ENCODE results near the gene PSPC1.

DNA sequence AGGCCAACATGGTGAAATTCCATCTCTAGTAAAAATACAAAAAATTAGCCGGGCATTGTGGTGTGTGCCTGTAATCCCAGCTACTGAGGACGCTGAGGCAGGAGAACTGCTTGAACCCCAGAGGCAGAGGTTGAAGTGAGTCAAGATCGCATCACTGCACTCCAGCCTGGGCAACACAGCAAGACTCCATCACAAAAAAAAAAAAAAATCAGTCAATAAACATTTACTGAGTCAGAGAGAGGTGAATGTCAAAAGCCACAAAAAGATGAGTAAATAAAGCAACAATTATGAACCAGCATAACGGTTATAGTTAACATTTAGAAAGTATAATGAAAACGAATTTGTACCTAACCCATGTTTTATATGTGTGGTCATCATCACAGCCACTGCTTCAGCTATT lies 23.1 kb downstream of the PSPC1 start:
- no peak for TF ChIP-seq POLR2A (IDR thresholded peaks at IDR 0.05)
- TF ChIP-seq, protein P1, sequence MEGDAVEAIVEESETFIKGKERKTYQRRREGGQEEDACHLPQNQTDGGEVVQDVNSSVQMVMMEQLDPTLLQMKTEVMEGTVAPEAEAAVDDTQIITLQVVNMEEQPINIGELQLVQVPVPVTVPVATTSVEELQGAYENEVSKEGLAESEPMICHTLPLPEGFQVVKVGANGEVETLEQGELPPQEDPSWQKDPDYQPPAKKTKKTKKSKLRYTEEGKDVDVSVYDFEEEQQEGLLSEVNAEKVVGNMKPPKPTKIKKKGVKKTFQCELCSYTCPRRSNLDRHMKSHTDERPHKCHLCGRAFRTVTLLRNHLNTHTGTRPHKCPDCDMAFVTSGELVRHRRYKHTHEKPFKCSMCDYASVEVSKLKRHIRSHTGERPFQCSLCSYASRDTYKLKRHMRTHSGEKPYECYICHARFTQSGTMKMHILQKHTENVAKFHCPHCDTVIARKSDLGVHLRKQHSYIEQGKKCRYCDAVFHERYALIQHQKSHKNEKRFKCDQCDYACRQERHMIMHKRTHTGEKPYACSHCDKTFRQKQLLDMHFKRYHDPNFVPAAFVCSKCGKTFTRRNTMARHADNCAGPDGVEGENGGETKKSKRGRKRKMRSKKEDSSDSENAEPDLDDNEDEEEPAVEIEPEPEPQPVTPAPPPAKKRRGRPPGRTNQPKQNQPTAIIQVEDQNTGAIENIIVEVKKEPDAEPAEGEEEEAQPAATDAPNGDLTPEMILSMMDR (IDR thresholded peaks at IDR 0.05): no peak
